Neural crest cell (in vitro differentiated cells): ENCODE data around the gene CLEC16A. TPM values are rescaled to one million over a fixed set of nuclear protein-coding genes. Genes with fewer than 3 reads are reported as not detected.
"Not testable (repeated sequence)": the region's sequence is repeated elsewhere in the genome, so short reads cannot be mapped to it uniquely, and the experiment has no call there.

ENCODE experiments used
- DNase-seq: peaks from one replicate; pipeline ENCODE4 v3.0.0; 2021; ENCODE audit warnings: low read depth, mixed read lengths, low spot score
- H3K27ac Mint-ChIP-seq: one replicate; pipeline ENCODE4 v1.8.0; 2021; ENCODE audit warnings: mild to moderate bottlenecking, mixed read lengths; ENCODE audit not compliant: unreplicated experiment
- H3K27me3 Mint-ChIP-seq: 2 replicates; pipeline ENCODE4 v1.8.0; 2021; ENCODE audit warnings: low read depth, mild to moderate bottlenecking, mixed read lengths
- H3K36me3 Mint-ChIP-seq: 2 replicates; pipeline ENCODE4 v1.8.0; 2021; ENCODE audit warnings: low read depth, mild to moderate bottlenecking, mixed read lengths
- H3K4me1 Mint-ChIP-seq: 2 replicates; pipeline ENCODE4 v1.8.0; 2021; ENCODE audit warnings: mixed read lengths
- H3K4me3 Mint-ChIP-seq: one replicate; pipeline ENCODE4 v1.8.0; 2021; ENCODE audit warnings: mild to moderate bottlenecking, mixed read lengths
- H3K9me3 Mint-ChIP-seq: 2 replicates; pipeline ENCODE4 v1.8.0; 2021; ENCODE audit warnings: mixed read lengths
- total RNA-seq: library from RNA; stranded (reverse); gene quantifications from 2 replicates; pipeline ENCODE4 v1.2.1, GENCODE V29; 2021
- TF ChIP-seq, protein P1 (sequence below): fragments of 200-600 bp; sonication (generic); conservative IDR thresholded peaks from 2 replicates; pipeline ENCODE4 v1.5.0; 2021; ENCODE audit warnings: antibody characterized with exemption, mild to moderate bottlenecking

CLEC16A gene
- total RNA-seq, 1 donor from 2014 or later = 21.3 TPM

DNA sequence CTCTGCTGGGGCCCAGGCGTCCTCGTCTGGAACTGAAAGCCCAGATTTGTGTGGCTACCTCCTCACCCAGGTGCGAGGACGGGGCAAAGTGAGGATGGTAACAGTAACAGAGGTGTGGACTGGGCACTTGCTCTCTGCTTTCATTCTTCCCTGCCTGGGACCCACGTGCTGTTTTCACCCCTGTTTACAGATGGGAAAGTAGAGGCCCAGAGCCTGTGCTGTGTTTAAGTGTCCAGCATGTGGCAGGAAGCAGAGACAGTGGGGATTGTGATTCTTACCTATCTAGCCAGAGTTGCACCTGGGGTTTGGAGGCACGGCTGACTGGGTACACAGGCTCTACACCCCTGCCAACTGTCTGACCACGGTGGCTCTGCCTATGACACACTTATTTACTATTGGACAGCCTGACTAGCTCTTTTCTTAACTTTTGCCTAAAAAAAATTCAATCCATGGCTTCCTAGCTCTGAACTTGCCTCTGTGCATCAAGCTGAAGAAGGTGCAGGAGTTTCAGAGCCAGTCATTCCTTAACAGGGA lies 155.4 kb downstream of the CLEC16A start:
- Mint-ChIP-seq H3K27me3 (no peaks in the 10 kb centered on the region), H3K9me3 (no peaks in the 10 kb centered on the region), H3K4me1 (peaks cover 33% of the 10 kb centered on the region), H3K36me3 (no peaks in the 10 kb centered on the region), H3K27ac (peak overlapping the region; percentile 94), H3K4me3 (no peak overlapping the region)
- TF ChIP-seq, protein P1, sequence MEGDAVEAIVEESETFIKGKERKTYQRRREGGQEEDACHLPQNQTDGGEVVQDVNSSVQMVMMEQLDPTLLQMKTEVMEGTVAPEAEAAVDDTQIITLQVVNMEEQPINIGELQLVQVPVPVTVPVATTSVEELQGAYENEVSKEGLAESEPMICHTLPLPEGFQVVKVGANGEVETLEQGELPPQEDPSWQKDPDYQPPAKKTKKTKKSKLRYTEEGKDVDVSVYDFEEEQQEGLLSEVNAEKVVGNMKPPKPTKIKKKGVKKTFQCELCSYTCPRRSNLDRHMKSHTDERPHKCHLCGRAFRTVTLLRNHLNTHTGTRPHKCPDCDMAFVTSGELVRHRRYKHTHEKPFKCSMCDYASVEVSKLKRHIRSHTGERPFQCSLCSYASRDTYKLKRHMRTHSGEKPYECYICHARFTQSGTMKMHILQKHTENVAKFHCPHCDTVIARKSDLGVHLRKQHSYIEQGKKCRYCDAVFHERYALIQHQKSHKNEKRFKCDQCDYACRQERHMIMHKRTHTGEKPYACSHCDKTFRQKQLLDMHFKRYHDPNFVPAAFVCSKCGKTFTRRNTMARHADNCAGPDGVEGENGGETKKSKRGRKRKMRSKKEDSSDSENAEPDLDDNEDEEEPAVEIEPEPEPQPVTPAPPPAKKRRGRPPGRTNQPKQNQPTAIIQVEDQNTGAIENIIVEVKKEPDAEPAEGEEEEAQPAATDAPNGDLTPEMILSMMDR = no peak
- DNase-seq = no peak

DNA sequence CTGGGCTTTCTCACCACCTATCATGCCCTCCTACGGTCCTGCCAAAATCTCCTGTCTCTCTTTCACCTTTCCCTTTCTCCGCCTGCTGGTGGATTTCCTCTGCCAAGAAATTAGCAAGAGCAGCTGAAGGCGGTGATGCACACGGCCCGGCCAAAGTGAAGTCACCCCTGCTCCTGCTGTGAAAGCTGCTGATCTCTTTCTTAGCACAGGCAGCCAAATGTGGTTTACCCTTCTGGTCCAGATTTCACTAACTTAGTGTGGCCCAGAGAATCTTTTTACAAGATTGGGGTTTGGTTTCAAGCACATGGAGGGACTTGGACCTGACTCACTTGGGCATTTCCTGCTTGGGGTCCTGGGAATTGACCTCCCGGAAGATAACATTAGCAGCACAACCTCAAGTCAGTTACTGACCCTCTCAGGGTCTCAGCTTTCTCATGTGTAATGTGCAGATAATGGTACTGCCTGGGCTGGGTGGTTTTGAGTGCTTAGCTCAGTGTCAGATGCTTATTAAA lies 155.9 kb downstream of the CLEC16A start:
- TF ChIP-seq, protein P1 = no peak
- peaks cover 28% of the 10 kb centered on the region for H3K4me1 Mint-ChIP-seq
- H3K27me3 Mint-ChIP-seq = no peaks in the 10 kb centered on the region
- no peak for DNase-seq
- H3K27ac Mint-ChIP-seq = peak overlapping the region; percentile 94
- H3K4me3 Mint-ChIP-seq = no peak overlapping the region
- no peaks in the 10 kb centered on the region for H3K36me3 Mint-ChIP-seq
- no peaks in the 10 kb centered on the region for H3K9me3 Mint-ChIP-seq

DNA sequence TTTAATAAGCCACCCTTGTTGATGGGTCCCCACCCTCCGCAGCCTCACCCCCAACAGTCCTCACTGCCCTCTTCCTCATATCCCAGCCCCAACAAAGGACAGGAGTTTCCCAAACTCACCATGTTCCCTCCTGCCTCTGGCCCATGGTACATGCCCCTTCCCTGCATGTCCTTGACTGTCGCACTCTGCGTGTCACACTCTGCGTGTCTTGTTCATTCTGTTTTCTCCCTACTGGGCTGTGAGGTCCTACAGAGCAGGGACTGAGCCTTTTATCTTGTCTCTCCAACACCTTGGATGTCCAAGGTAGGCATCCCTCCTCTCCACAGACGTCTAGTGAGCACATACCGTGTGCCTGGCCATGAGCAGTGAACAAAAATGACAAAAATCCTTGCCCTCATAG lies 156.9 kb downstream of the CLEC16A start:
- H3K27ac Mint-ChIP-seq = peak overlapping the region; percentile 48
- H3K27me3 Mint-ChIP-seq = no peaks in the 10 kb centered on the region
- no peak overlapping the region for H3K4me3 Mint-ChIP-seq
- H3K36me3 Mint-ChIP-seq = no peaks in the 10 kb centered on the region
- peaks cover 28% of the 10 kb centered on the region for H3K4me1 Mint-ChIP-seq
- DNase-seq = no peak
- TF ChIP-seq, protein P1 = no peak
- no peaks in the 10 kb centered on the region for H3K9me3 Mint-ChIP-seq

DNA sequence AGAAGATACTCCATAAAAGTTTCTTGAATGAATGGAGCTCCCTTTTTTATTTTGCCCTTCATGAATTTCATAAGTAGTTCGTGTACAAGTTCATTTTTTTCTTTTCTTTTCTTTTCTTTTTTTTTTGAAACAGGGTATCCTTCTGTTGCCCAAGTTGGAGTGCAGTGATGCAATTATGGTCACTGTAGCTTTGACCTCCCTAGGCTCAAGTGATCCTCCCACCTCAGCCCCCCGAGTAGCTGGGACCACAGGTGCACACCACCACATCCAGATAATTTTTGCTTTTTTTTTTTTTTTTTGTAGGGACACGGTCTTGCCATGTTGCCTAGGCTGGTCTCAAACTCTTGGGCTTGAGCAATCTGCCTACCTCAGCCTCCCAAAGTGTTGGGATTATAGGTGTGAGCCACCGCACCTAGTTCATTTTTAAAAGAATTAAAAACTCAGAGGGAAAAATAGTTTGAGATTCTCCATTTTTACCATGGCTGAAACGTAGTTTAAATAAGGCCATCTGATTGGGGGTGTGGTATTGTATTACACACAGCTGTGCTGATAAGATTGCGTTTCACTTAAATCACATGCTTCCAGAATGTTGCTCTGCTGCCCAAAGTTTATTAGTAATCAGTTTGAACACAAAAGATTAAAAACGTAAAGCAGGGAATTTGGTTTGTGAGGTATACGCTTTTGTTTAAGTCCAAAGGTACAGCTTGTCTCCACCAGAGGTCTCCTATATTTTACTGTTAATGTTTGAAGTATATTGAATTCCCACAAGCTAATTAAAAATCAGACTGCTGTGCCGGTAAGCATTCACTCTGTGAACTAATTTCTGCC lies 157.5 kb downstream of the CLEC16A start:
- no peak for DNase-seq
- Mint-ChIP-seq H3K4me1 (peaks cover 28% of the 10 kb centered on the region), H3K4me3 (no peak overlapping the region), H3K9me3 (no peaks in the 10 kb centered on the region), H3K27me3 (no peaks in the 10 kb centered on the region), H3K27ac (no peak overlapping the region), H3K36me3 (no peaks in the 10 kb centered on the region)
- TF ChIP-seq, protein P1 = no peak

DNA sequence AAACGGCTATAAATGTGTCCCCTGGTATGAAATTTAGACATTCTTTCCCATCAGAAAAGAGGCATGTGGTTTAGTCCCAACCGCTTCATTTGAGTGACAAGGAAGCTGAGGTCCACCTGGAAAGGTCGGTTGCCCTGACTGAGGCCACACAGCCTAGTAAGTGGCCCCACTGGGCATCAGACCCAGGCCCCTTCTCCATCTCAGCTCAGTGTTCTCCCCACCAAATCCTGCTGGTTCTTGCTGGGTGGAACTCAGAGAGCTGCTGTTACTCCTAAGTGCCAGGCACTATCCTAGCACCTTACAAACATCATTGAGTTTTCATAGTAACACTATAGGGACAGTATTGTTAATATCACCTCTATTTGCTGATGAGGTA lies 158.1 kb downstream of the CLEC16A start:
- peaks cover 24% of the 10 kb centered on the region for H3K4me1 Mint-ChIP-seq
- H3K27ac Mint-ChIP-seq = no peak overlapping the region
- no peak for DNase-seq
- TF ChIP-seq, protein P1 = no peak
- H3K4me3 Mint-ChIP-seq = no peak overlapping the region
- H3K9me3 Mint-ChIP-seq = no peaks in the 10 kb centered on the region
- no peaks in the 10 kb centered on the region for H3K36me3 Mint-ChIP-seq
- no peaks in the 10 kb centered on the region for H3K27me3 Mint-ChIP-seq

DNA sequence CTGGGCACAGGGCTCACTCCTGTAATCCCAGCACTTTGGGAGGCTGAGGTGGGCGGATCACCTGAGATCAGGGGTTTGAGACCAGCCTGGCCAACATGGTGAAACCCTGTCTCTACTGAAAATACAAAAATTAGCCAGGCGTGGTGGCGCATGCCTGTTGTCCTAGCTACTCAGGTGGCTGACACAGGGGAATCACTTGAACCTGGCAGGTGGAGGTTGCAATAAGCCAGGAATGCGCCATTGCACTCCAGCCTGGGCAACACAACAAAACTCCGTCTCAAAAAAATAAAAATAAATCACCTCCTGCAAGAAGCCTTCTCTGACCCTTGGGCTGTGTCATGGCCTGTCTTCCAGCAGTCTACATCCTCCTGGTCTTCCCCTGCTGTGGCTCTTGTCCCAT lies 158.9 kb downstream of the CLEC16A start:
- not testable (repeated sequence) for H3K9me3 Mint-ChIP-seq, H3K36me3 Mint-ChIP-seq, H3K4me3 Mint-ChIP-seq, H3K27me3 Mint-ChIP-seq, DNase-seq
- Mint-ChIP-seq H3K4me1 (peaks cover 23% of the 10 kb centered on the region), H3K27ac (peak overlapping the region; percentile 94)
